IPS DF 4.7 (cell line): ENCODE data around the gene PLCB2.

Source experiments
- DNase-seq: peaks from one replicate; pipeline ENCODE4 v3.0.0-alpha.2; 2013; ENCODE audit warnings: low spot score; ENCODE audit errors: extremely low read depth

The PLCB2 gene, protein sequence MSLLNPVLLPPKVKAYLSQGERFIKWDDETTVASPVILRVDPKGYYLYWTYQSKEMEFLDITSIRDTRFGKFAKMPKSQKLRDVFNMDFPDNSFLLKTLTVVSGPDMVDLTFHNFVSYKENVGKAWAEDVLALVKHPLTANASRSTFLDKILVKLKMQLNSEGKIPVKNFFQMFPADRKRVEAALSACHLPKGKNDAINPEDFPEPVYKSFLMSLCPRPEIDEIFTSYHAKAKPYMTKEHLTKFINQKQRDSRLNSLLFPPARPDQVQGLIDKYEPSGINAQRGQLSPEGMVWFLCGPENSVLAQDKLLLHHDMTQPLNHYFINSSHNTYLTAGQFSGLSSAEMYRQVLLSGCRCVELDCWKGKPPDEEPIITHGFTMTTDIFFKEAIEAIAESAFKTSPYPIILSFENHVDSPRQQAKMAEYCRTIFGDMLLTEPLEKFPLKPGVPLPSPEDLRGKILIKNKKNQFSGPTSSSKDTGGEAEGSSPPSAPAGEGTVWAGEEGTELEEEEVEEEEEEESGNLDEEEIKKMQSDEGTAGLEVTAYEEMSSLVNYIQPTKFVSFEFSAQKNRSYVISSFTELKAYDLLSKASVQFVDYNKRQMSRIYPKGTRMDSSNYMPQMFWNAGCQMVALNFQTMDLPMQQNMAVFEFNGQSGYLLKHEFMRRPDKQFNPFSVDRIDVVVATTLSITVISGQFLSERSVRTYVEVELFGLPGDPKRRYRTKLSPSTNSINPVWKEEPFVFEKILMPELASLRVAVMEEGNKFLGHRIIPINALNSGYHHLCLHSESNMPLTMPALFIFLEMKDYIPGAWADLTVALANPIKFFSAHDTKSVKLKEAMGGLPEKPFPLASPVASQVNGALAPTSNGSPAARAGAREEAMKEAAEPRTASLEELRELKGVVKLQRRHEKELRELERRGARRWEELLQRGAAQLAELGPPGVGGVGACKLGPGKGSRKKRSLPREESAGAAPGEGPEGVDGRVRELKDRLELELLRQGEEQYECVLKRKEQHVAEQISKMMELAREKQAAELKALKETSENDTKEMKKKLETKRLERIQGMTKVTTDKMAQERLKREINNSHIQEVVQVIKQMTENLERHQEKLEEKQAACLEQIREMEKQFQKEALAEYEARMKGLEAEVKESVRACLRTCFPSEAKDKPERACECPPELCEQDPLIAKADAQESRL

GRCh38 chr15:40307421-40308211 lies at the start of gene PLCB2:
PLCB2 (minus strand) TSS chr15:40307935; CDS start chr15:40307672, 263 bp downstream.
- no peak for DNase-seq

GRCh38 chr15:40357246-40357645 lies 49.5 kb upstream of the PLCB2 start:
- no peak for DNase-seq

GRCh38 chr15:40355976-40356585 lies 48.3 kb upstream of the PLCB2 start:
- DNase-seq = no peak

- no peak for DNase-seq
Observed at GRCh38 chr15:40354408-40355171, 46.9 kb upstream of the PLCB2 start.

DNA sequence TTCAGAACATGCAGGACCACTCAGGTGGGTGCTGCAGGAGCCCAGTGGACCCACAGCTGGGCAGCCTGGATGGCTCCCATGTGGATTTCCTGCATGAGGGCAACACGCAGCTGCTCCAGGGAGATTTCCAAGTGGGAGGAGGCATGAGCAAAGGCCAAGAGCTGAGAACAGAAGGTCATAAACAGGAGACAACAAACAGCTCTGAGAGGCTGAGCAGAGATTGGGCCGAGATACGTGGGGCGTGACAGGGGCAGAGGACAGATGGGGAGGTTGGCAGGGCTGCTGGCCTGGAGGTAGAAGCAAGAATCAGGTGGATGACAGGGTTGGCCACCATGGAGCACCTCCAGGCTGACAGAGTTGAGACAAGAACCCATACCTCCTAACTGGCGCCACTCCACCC lies 46.0 kb upstream of the PLCB2 start:
- no peak for DNase-seq

DNA sequence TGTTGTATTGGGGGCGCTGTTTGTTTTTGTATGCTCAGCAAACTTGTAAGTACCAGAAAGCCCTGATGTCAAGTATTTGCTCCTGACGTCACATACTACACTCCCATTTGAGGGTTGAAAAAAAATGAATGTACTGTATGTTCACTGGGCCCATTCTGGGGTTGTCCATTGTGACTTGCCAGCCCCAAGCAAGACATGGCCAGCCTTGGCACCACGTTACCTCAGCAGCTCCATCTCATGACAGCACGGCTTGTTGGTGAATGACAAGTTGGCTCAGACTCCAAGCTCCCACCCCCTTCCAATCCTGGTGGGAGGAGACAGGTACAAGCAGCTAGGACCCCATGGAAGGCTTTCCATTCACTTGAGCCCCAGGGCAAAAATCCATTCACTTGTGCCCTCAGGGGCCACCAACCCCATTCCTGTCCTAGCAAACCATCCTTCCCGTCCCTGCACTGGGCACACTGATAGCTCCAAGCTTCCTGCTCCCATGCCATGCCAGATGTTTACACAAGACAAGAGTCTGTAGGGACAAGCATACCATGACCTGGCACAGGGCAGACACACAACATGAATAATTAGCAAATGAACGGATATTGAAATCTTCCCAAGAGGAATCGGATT lies 44.7 kb upstream of the PLCB2 start:
- no peak for DNase-seq

DNA sequence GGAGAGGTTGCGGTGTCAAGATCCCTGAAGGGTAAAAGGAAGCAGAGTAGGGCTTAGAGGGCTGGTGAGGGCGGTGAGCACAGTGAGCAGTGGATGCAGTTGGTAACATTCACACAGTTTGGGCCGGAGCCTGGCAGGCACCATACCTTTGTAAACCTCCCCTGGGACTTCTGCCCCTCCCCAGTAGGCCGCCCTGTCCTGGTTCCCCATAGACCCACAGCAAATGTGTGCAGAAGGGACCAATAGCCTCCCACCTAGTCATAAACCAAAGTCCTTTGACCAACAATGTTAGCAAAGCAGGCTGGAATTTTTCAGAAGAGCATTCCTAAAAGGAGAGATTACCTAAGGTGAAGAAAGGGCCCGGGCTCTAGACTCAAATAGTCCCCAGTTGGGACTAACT lies 41.4 kb upstream of the PLCB2 start:
- DNase-seq = no peak

DNA sequence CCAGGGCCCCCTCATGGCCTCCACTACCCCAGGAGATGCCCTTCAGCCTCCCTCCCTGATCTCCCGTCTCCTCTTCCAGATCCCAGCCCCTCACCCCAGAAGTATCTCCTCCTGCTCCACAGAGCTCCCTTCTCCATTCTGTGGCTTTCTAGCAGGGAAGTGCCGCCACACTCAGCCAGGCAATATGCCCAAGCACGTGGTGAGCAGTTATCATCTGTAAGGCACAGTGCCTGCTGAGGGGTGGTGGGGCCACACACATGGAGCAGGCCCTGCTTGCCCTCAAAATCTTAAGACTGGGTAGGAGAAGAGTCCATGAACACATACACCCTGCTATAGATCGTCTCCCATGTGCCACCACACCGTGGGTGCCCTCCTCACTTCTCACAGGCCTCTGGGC lies 40.7 kb upstream of the PLCB2 start:
- DNase-seq = no peak

- DNase-seq = no peak
Observed at GRCh38 chr15:40347559-40348473, 40.1 kb upstream of the PLCB2 start.

- DNase-seq = no peak
Observed at GRCh38 chr15:40346579-40347558, 39.1 kb upstream of the PLCB2 start.

DNA sequence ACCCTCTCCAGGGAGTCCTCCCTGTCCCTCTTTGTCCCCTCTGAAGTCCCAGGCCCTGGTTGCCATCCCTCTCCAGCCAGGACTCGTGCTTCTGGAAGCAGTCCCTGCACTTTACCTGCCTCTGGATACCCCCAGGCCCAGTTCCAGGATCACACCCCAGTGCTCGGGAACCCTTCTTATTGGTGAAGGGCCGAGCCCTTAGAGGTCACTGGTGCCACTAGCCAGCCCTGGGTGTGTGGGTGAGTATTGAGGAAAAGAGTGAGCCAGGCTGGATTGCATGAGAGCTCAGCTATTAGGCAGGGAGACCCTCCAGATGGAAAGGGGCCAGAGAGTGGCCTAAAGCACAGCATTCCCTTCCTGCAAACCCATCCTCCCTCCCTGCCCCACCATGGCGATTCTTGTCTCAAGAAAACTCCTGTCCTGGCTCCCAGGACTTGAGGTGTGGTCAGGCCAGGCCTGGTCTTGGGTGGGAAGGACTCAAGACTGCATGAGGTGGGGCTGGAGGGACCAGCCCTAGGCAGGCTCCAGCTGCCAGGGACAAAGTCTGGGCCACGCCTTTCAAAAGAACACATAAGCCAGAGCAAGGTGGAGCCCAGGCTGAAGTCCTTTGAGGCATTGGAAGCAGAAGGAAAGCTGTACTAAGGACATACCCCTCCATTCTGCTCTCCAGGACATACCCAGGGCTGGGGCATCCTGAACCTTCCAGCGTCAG lies 38.3 kb upstream of the PLCB2 start:
- DNase-seq = no peak

DNA sequence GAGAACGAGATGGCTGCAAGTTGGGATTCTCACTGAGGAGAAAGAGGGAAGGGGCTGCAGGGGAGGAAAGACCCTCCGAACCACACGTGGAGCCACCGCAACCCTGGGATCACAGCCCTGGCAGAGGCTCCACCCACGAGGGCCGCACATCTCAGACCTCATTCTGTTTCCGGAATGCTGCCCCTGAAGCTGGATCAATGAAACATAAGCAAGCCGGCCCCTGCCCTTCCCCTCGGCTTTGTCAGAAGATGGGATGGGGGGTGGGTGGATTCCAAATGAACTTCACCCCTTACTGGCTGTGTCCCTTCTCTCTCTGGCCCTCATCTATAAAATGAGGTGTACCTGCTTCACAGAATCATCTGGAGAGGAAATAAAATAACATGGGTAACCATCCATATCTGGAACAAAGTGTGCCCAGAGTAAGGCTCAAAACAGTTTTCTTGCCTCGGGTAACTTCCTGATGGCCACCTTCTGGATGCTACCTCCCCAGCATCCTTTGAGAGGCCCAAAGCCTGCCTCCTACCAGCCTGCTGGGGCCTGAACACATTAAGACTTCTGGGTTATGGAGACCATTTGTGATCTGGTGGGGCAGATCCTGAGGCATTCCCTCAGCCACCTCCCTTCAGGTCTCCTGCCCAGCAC lies 37.6 kb upstream of the PLCB2 start:
- DNase-seq = no peak

DNA sequence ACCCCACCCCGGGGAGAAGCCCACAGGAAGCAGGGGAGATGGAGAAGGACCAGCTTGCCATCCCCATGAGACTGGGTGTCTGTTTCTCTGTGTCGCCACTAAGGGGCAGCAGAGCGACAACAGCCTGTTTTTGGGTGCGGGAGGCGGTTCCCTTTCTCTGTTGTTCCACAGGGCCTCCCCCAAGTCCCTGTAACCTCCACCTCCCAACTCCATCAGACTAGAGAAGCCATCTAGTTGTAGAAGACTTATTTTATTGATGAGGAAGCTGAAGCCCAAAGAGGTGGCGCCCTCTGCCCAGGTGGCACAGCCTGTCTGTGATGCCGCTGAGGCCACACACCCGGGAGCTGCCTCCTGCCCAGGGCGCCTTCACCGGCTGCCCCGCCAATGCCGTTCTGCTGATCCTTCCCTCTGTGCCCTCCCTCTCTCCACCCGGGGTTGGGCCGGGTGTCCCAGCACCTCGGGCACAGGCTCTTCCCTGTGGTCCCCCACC lies 36.9 kb upstream of the PLCB2 start:
- DNase-seq = no peak

GRCh38 chr15:40344217-40344616 lies 36.5 kb upstream of the PLCB2 start:
- DNase-seq = no peak

DNA sequence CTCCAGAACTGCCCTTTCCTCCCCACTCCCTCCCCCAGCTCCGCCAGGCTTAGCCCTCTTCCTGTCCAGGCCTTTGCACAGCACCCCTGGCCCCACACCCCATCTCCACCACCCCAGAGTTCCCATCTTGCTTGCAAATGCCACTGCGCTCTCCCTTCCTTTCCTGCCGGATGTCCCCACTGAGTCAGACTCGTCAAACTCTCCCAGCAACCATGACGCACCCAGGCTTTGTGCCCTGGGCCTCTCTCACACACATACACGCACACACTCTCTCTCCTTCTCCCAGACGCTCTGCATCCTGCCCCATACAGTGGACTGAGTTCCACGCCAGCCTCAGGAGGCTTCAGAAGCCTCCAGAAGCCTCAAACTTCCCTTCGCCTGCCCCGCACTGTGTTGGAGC lies 35.8 kb upstream of the PLCB2 start:
- no peak for DNase-seq
